Hepatic stellate cell (primary cell): Measurements from ENCODE around the gene FGF14.
"Not testable (repeated sequence)": the region's sequence is repeated elsewhere in the genome, so short reads cannot be mapped to it uniquely, and the experiment has no call there.

Experiments used
- DNase-seq: peaks from one replicate; pipeline ENCODE4 v3.0.0; 2011; ENCODE audit warnings: low spot score

The FGF14 gene

DNA sequence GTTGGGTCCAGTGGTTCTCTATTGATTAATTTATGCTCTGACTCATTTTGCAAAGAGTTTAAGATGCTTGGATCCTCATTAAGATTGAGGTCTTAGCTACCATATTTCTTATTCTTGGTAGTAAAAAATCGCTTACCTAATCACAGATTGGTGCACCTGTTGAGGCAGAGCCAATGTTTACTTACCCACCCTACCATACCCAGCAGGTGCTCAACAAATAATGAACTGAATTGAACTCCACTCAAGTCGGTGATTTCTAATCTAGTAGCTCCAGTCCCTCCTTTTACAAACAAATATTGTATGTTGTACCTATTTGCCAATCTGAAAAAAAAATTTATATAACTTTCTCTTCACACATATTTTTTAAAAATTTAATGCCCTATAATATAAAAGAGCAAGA lies 361.0 kb downstream of the FGF14 start:
- no peak for DNase-seq

- DNase-seq = no peak
These were observed 362.6 kb downstream of the FGF14 start for GRCh38 chr13:102039264-102039663.

DNA sequence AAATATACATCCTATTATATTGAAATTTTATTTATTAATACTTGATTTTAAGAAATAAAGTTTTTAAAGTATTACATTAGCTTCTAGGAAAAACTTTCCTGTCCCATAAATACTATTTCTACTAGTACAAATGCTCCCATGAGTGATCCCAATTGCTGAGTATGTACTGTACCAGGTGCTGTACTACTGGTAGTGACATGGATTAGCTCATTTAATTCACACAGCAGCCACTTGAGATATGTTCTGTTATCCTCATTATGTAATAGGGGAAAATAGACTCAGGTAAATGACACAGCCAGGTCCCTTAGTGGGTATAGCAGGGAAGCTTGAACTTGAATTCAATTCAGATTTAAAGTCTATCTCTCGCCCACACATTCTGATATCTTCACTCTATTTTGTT lies 363.1 kb downstream of the FGF14 start:
- DNase-seq = no peak

DNA sequence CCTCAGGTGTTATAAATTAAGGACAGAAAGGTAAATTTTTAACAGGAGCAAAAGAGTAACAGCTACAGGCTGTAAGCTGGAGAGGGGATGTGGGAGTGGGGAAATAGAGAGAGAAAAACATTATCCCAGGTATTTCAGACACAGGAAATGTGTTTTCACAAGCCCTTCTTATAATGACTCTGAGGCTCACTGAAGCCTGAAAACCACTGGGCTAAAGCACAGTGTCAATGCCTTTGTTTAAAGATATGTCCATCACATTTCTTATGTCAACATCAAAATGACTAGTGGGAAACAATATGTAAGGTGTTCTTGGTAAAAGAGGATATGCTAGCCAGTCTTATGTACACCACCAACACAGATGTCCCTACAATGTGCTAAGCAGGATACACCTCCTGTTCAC lies 365.9 kb downstream of the FGF14 start:
- no peak for DNase-seq

- DNase-seq = no peak
These were observed 368.0 kb downstream of the FGF14 start for GRCh38 chr13:102033857-102034331.

- DNase-seq = no peak
These were observed 368.5 kb downstream of the FGF14 start for GRCh38 chr13:102033386-102033785.

GRCh38 chr13:102028868-102029267 lies 373.0 kb downstream of the FGF14 start:
- DNase-seq = no peak

GRCh38 chr13:102028206-102028605 lies 373.6 kb downstream of the FGF14 start:
- DNase-seq = no peak

DNA sequence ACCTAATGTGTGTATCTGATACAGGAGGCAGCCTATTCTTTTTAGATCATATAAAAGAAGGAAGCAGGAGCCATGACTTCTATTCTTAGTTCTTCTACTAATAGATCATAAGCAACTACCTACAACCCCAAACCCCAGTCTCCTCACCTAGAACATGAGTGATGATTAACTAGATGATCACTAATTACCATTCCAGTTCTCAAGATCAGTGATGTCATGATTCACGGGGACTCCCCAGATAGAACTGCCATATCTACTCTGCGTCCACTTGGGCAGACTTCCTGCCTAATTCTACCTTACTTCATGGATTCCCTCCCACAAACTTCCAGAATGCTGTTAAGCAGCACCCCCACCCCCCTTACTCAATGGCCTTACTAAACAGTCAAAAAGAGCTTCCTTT lies 380.1 kb downstream of the FGF14 start:
- DNase-seq = no peak

DNA sequence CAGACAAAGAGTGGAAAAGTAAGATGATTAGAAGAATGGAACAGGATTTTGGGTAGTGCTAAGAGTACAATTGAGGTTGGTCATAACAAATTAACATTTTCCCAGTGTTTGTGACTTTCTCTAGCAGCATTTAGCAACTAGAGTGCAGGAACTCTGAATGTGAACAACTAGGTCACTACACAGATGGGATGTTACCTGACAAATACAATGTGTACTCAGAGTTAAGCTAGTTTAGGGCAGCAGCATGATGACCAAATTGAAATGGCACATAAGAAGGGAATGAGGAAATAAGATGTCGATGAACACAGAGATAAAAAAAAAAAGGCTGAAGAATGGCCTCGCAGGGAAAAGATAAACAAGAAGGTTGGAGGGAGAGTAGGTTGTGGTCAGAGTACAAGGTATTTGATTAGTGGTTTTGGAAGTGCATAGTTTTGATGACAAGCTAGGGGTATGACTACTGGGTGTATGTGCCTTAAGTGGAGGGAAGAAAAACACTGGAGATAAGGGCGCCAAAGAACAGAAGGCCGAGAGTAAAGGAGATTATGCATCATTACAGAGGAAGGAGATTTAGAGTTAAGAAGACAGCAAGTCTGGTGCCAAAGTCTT lies 381.1 kb downstream of the FGF14 start:
- DNase-seq = no peak

- DNase-seq = no peak
These were observed 383.1 kb downstream of the FGF14 start for GRCh38 chr13:102018716-102019115.

DNA sequence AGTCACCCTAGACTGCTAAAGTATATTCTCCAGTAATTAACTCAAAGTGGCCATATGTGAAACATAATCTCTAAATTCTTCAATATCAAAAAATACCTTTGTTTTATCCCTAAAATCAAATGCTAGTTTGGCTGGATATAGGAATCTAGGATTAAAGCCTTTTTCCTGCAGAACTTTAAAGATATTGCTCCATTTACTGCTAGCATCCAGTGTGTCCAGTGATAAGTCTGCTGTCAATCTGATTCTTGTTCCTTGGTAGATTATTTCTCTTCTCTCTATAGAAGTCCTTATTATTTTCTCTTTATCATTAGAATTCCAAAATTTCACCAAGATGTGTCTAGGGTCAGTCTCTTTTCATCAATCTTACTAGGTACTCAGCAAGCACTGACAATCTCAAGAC lies 384.6 kb downstream of the FGF14 start:
- no peak for DNase-seq

DNA sequence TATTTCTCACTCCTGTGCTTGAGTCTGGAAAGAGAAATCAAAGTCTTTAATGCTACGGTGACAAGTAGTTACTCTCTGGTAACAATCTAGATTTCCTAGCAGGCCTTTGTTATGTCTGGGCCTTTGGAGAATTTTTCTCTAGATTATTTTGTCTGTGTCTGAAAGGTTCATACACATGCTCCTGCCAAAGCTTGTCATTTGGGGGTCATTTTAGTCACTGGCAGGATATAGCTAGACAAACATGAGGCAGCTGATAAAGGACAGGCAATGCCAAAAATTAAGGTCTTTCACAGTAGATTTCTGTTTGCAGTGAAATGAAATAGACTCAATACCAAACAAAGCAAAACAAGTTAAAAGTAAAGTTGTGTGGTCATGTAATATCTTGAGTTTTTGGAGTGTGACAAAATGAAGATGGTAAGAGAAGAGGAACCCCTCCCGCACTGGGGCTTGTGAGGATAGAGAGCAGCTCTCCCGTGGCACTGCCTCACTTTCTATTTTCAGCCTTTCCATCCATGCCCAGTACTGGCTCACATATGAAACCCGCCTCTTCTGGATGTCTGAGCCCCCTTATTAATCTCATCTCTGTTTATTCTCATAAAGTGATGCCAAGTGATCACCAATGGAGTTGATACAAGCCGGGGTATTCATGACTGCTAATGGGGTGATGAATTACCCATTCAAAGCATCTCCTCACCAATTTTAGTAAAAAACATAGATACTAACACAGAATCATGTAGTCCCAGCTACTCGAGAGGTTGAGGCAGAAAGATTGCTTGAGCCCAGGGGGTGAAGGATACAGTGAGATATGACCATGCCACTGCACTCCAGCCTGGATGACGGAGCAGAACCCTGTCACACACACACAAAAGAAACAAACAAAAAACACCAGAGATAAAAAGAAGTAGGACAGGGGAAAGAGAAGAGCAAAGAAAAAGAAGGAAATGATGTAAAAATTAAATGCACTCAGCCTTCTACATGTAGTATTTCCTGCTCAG lies 389.3 kb downstream of the FGF14 start:
- DNase-seq = no peak

- DNase-seq = not testable (repeated sequence)
These were observed 390.4 kb downstream of the FGF14 start for GRCh38 chr13:102011455-102011854.

DNA sequence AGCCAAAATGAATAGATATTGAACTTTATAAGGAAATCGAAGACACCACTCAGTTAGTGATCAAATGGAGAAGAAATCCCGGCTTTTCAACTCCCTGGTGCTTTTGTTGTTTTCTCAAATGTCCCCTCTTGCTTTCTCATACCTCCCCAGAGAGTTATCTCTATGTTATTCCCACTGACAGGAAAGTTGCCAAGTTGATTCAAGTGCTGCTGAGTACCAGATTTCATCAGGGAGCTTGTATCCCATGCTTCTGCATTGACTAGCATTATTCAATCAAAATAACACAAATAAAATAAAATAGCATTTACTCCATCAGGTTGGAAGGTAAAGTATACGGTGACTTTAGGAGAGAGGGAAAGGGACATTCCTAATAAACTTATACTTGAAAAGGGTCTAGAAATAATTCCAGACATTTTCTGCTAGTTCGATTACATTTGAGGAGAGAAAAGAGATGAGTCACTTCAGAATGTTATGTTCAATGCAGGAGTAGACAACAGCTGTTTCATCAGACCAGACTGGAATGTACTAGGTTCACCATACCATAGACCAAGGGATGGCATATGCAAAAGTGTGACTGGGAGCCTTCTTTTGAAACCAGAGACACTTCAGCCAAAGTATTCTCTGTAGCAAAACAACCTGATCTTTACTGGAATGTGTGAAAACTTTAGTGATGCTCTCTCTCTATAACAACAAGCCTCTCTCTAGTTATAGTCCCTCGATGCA lies 397.8 kb downstream of the FGF14 start:
- DNase-seq = no peak

DNA sequence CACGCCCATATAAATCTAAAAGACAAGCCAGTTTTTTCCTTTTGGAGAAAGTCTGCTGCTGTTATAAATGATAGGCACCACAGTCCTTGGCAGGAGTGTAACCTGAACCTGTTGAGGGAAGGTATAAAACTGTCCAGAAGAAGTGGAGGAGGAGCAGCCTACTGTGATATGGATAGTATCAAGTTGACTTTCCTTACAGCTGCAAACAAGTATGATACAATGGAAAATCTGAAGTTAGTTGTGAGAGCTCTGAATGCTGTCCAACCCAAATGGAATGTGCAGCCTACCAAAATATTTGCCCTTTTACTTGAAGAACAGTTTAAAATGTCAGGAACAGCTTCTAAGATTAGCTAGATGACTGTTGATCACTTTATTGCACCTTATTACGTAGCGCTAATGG lies 399.6 kb downstream of the FGF14 start:
- no peak for DNase-seq

DNA sequence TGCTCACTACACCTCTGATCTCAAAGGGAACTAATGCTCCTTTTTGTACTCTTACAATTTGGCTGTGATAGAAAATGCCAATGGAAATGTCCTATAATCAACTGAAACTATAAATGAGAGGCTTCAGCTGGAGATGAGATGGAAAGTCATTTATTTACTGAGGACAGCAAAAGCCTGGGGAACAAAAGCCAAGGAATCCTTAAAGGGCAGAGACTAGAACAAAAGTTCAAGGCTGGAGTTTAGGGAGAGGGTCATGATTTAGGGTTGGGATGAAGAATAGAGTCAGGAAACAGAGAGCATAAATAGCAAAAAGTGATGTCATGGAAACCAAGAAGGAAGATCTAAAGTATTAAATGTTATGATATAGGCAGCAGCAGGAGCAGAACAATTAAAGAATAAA lies 401.1 kb downstream of the FGF14 start:
- no peak for DNase-seq

DNA sequence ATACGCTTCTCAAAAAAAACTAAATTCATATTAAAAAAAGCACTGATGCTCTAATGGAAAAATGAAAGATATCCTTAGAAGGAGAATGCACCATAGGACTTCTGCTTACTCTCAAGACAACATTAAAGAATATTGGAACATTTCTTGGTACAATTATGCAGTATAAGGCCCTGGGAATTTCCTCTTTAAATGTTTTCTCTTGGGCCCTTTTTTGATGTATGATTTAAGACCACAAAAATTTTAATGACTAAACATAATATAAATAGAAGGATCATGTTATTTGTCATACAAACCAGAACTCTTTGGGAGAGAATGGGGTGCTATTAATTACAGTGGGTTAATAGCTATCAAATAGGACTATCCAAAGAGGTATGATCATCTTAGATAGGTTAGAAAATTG lies 403.7 kb downstream of the FGF14 start:
- DNase-seq = no peak

GRCh38 chr13:101996954-101997353 lies 404.9 kb downstream of the FGF14 start:
- DNase-seq = no peak

DNA sequence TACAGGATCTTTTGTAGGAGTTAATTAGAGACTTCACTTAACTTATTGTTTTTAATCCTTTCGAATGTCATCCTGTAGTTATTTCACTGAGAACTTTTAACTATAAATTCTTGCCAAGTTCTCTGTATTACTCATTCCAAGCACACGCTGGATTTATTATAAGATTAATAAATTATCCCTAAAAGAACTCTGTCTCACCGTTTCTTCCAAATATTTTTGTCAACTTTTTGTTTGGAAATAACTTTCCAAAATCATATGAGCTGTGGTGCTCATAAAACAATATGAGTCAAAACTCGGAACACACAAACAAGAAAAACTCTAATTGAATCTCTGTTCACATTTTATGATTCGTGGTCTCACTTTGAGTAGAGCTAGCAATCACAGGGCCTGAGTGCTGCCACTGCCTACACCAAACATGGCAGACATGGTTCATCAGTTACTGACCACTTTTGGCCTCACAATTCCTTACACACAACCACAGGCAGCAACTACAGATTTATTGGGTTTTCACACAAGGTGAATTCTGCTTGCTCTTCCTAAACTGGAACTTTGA lies 412.0 kb downstream of the FGF14 start:
- DNase-seq = no peak

GRCh38 chr13:101988140-101988539 lies 413.7 kb downstream of the FGF14 start:
- no peak for DNase-seq

- no peak for DNase-seq
These were observed 415.5 kb downstream of the FGF14 start for GRCh38 chr13:101986316-101986715.
